NCI-H446 (cell line): ENCODE results near the gene LY6G6C.

ENCODE experiments used
- DNase-seq, 2 experiments: peaks; one replicate each; lab custom pipeline; 2025; lab: John Stamatoyannopoulos, UW

The LY6G6C gene

GRCh38 chr6:31706599-31706998 lies 14.9 kb downstream of the LY6G6C start, which contains the start of gene LY6G6F:
LY6G6F (plus strand) TSS chr6:31706866; CDS start chr6:31706907, 41 bp downstream.
- no peak for DNase-seq

- no peak for DNase-seq
These were observed 15.6 kb downstream of the LY6G6C start for GRCh38 chr6:31705931-31706330.

- peak; percentile 93 to 97 for DNase-seq
These were observed 18.5 kb downstream of the LY6G6C start, which contains the start of gene ABHD16A for GRCh38 chr6:31702819-31703716. ABHD16A (minus strand) TSS chr6:31703324; CDS start chr6:31703281, 43 bp downstream.

- no peak for DNase-seq
These were observed 19.1 kb downstream of the LY6G6C start for GRCh38 chr6:31702405-31702818.

- peak in 1 of 2 experiments; percentile 38 for DNase-seq
These were observed 19.7 kb downstream of the LY6G6C start for GRCh38 chr6:31701666-31702404.

- no peak for DNase-seq
These were observed 20.7 kb downstream of the LY6G6C start for GRCh38 chr6:31700740-31701401.

- DNase-seq = no peak
These were observed 24.0 kb downstream of the LY6G6C start for GRCh38 chr6:31697555-31697954.

GRCh38 chr6:31693535-31693934 lies 28.0 kb downstream of the LY6G6C start:
- DNase-seq = no peak

GRCh38 chr6:31692886-31693285 lies 28.7 kb downstream of the LY6G6C start:
- DNase-seq = no peak

- DNase-seq = no peak
These were observed 29.2 kb downstream of the LY6G6C start for GRCh38 chr6:31692353-31692752.

- no peak for DNase-seq
These were observed 29.9 kb downstream of the LY6G6C start for GRCh38 chr6:31691564-31692108.

- no peak for DNase-seq
These were observed 30.5 kb downstream of the LY6G6C start for GRCh38 chr6:31691078-31691463.

- no peak for DNase-seq
These were observed 31.1 kb downstream of the LY6G6C start for GRCh38 chr6:31690231-31691077.

- no peak for DNase-seq
These were observed 32.1 kb downstream of the LY6G6C start for GRCh38 chr6:31689249-31690110.

- no peak for DNase-seq
These were observed 33.5 kb downstream of the LY6G6C start for GRCh38 chr6:31687860-31688693.

GRCh38 chr6:31687321-31687720 lies 34.2 kb downstream of the LY6G6C start:
- no peak for DNase-seq

- no peak for DNase-seq
These were observed 35.1 kb downstream of the LY6G6C start for GRCh38 chr6:31686483-31686882.

- no peak for DNase-seq
These were observed 38.0 kb downstream of the LY6G6C start for GRCh38 chr6:31683591-31683990.

GRCh38 chr6:31681135-31681671 lies 40.3 kb downstream of the LY6G6C start:
- DNase-seq = no peak
